ENCODE results near the gene HERPUD1. TPM values are rescaled to one million over a fixed set of nuclear protein-coding genes. Genes with fewer than 3 reads are reported as not detected.

Gene HERPUD1
- total and polyA plus RNA-seq, 12 donors = 26.4 to 570 (median 209) TPM

- no peak overlapping the region for H3K4me3 ChIP-seq
- H3K9me3 ChIP-seq (replicated peaks in 1 of 3) = no peaks in the 10 kb centered on the region
- WGBS, 4 donors = 77 to 91% (median 86%) methylated on average over 8 to 9 of the region's 9 CpGs
- H3K4me1 ChIP-seq (replicated peaks in 1 of 2) = peaks cover 8 to 22% of the 10 kb centered on the region in 2 donors
- H3K36me3 ChIP-seq (replicated peaks in 1 of 2) = no peaks in the 10 kb centered on the region
- DNase-seq = no peak
- intact Hi-C loops (cut with DNase I) = no loop called here
- no peak overlapping the region for H3K27ac ChIP-seq
- H3K27me3 ChIP-seq = no peaks in the 10 kb centered on the region
- TF ChIP-seq CTCF (IDR thresholded peaks at IDR 0.05) (no peak), POLR2A (IDR thresholded peaks at IDR 0.05) (no peak)
Observed at GRCh38 chr16:56983211-56983751, 51.3 kb downstream of the HERPUD1 start.

- Histone ChIP-seq H3K9me3 (replicated peaks in 1 of 3) (no peaks in the 10 kb centered on the region), H3K27me3 (no peaks in the 10 kb centered on the region), H3K4me1 (replicated peaks in 1 of 2) (peaks cover 16 to 30% of the 10 kb centered on the region in 2 donors), H3K36me3 (replicated peaks in 1 of 2) (no peaks in the 10 kb centered on the region), H3K27ac (peak overlapping the region in 2 of 5 donors; percentile 72 to 86), H3K4me3 (no peak overlapping the region)
- no peak for DNase-seq
- TF ChIP-seq CTCF (IDR thresholded peaks at IDR 0.05) (no peak), POLR2A (IDR thresholded peaks at IDR 0.05) (no peak)
- intact Hi-C loops (cut with DNase I) = no loop called here
- 87 to 96% (median 94%) methylated on average over 6 of the region's 6 CpGs for WGBS, 4 donors
Observed at GRCh38 chr16:56984639-56985038, 52.7 kb downstream of the HERPUD1 start.

- TF ChIP-seq POLR2A (IDR thresholded peaks at IDR 0.05) = peak in 1 of 2 donors; percentile 48
- TF ChIP-seq CTCF (IDR thresholded peaks at IDR 0.05) = no peak
- no peaks in the 10 kb centered on the region for H3K36me3 ChIP-seq (replicated peaks in 1 of 2)
- H3K4me3 ChIP-seq = no peak overlapping the region
- H3K27me3 ChIP-seq = no peaks in the 10 kb centered on the region
- intact Hi-C loops (cut with DNase I) = no loop called here
- peak; percentile 54 to 87 (median 82) for DNase-seq
- WGBS, 4 donors = 45 to 52% (median 50%) methylated on average over 7 of the region's 7 CpGs
- H3K27ac ChIP-seq = peak overlapping the region in 4 of 5 donors; percentile 19 to 86 (median 64)
- no peaks in the 10 kb centered on the region for H3K9me3 ChIP-seq (replicated peaks in 1 of 3)
- H3K4me1 ChIP-seq (replicated peaks in 1 of 2) = peaks cover 20 to 38% of the 10 kb centered on the region in 2 donors
Observed at GRCh38 chr16:56985288-56985961, 53.5 kb downstream of the HERPUD1 start.

GRCh38 chr16:56985962-56986360 lies 54.0 kb downstream of the HERPUD1 start:
- no peaks in the 10 kb centered on the region for H3K27me3 ChIP-seq
- no peaks in the 10 kb centered on the region for H3K36me3 ChIP-seq (replicated peaks in 1 of 2)
- WGBS, 4 donors = 48 to 85% (median 71%) methylated on average over 2 of the region's 2 CpGs
- TF ChIP-seq CTCF (IDR thresholded peaks at IDR 0.05) (no peak), POLR2A (IDR thresholded peaks at IDR 0.05) (no peak)
- H3K9me3 ChIP-seq (replicated peaks in 1 of 3) = no peaks in the 10 kb centered on the region
- peak overlapping the region in 3 of 5 donors; percentile 55 to 86 (median 72) for H3K27ac ChIP-seq
- intact Hi-C loops (cut with DNase I) = no loop called here
- H3K4me1 ChIP-seq (replicated peaks in 1 of 2) = peaks cover 23 to 43% of the 10 kb centered on the region in 2 donors
- no peak for DNase-seq
- no peak overlapping the region for H3K4me3 ChIP-seq

Measured in adrenal gland (tissue), 12 donors.